NCI-H146 treated with DMSO at 0.1 percent for 48 hours (cell line): ENCODE results near the gene RTEL1.
A peak's percentile ranks its signal among the peaks of the same experiment; 100 is the strongest.

Source experiments
- DNase-seq: peaks from one replicate; lab custom pipeline; 2025; ENCODE audit not compliant: unreplicated experiment; lab: John Stamatoyannopoulos, UW

Gene RTEL1

GRCh38 chr20:63697868-63698545, 39.9 kb downstream of the RTEL1 start:
- DNase-seq: no peak

GRCh38 chr20:63698739-63699465, 40.8 kb downstream of the RTEL1 start:
- DNase-seq: no peak

GRCh38 chr20:63699466-63700198, 41.5 kb downstream of the RTEL1 start:
- no peak for DNase-seq

GRCh38 chr20:63700199-63701050, 42.3 kb downstream of the RTEL1 start:
- no peak for DNase-seq

- DNase-seq: no peak
These were observed 42.9 kb downstream of the RTEL1 start for GRCh38 chr20:63701051-63701328.

GRCh38 chr20:63701329-63702035, 43.4 kb downstream of the RTEL1 start:
- DNase-seq: no peak

GRCh38 chr20:63702036-63702665, 44.0 kb downstream of the RTEL1 start:
- DNase-seq: no peak

GRCh38 chr20:63702751-63703470, 44.8 kb downstream of the RTEL1 start:
- no peak for DNase-seq

GRCh38 chr20:63703471-63703975, 45.4 kb downstream of the RTEL1 start:
- DNase-seq: no peak

- no peak for DNase-seq
These were observed 46.0 kb downstream of the RTEL1 start for GRCh38 chr20:63703976-63704748.

- no peak for DNase-seq
These were observed 46.6 kb downstream of the RTEL1 start for GRCh38 chr20:63704749-63705117.

- DNase-seq: no peak
These were observed 47.3 kb downstream of the RTEL1 start for GRCh38 chr20:63705232-63706026.

GRCh38 chr20:63706027-63706695, 48.0 kb downstream of the RTEL1 start:
- no peak for DNase-seq

- peak; percentile 18 for DNase-seq
These were observed 48.9 kb downstream of the RTEL1 start for GRCh38 chr20:63706852-63707557.

- DNase-seq: peak; percentile 87
These were observed 49.6 kb downstream of the RTEL1 start, which contains the start of the genes ARFRP1 and ZGPAT for GRCh38 chr20:63707558-63708300. Gene ARFRP1, minus strand, starts transcription at chr20:63707976. Its CDS starts 885 bp downstream, at chr20:63707091. Gene ZGPAT, plus strand, starts transcription at chr20:63708039. Its CDS starts 542 bp downstream, at chr20:63708581.
